Activated CD8-positive, alpha-beta memory T cell treated with anti-CD3 and anti-CD28 coated beads for 4 hours (primary cell): ENCODE data around the gene IDUA.
"Not testable (repeated sequence)": the region's sequence is repeated elsewhere in the genome, so short reads cannot be mapped to it uniquely, and the experiment has no call there.

Experiments used
- DNase-seq, 2 donors: peaks; one replicate each; pipeline ENCODE4 v3.0.0-alpha.2; 2020; ENCODE audit warnings: low read depth in 2 of 2

IDUA gene

GRCh38 chr4:1045595-1046201 lies 58.9 kb downstream of the IDUA start:
- no peak for DNase-seq

GRCh38 chr4:1046581-1047011 lies 59.8 kb downstream of the IDUA start:
- not testable (repeated sequence) for DNase-seq

DNA sequence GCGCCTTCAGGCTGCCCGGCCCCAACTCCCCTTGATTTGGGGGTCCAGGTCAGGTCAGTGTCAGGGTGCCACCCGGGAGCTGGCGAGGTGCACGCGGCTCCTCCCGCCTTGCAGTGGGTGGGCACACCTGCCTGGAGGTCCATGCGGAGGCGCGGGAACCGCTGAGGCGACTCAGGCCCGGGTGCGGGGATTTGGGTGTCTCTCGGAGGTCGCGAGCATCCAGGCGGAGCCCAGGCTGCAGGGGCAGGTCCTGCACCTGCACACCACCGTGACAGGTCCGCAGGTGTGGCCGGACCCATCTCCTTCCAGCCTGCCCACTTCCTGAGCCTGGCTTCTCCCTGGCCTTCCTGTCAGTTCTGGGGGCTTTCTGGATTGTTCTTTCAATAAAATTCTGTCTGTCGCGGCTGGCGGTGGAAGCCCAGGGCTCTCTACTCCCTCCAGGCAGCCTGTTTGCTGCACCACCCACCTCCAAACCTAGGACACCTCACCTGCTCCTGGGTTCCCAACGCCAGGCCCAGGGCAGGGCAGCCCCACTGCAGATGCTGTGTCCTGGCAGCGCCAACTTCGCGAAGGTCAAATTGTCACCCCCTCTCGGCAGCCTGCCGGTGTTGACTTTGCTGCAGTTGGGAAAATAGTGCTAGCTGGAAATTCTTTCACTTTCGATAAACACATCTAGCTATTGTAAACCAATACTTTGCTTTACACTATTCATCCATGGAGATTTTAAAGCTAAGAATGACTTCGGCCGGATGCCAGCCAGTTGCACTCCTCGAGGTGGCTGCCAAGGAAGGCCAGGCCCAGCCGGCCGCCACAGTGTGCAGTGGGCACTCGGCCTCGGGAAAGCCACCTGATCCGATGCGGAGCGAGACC lies 60.5 kb downstream of the IDUA start:
- DNase-seq = no peak

DNA sequence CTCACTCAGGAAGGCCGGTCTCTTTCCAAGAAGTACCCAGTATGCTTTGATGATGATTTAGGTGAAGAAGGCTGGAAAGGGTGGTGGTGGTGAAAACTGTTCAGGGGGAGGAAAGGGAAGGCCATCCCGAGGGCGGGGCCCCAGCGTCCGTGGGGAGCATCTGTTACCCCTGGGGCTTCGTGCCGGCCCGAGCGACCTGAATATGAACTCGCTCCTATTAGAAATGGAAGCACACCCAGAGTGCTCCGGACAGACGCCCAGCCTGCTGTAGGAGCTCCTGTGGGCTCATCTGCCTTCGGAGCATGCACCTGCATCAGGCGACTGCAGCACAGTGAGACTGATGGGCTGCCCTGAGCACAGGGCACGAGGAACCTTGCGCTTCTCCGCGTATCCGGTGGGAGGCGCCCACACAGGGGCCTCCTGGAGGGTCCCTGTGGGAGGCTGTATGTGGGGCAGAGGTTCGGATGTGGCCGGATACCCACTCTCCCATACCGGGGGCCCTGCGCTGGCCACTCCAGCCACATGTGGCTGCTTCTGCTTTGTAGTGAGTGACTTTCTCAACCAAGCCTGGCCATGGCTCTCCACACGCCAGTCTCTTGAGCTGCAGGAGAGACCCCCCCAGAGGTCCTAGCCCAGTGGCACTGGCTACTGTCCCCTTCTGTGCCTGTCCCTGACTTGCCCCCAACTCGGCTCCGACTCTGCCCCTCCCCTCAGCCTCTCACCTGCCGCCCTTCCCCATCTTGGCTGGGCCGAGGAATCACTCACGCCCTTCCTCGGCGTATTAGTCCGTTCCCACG lies 61.3 kb downstream of the IDUA start:
- DNase-seq = no peak

- no peak for DNase-seq
Measured at GRCh38 chr4:1048773-1049590, 62.1 kb downstream of the IDUA start.

DNA sequence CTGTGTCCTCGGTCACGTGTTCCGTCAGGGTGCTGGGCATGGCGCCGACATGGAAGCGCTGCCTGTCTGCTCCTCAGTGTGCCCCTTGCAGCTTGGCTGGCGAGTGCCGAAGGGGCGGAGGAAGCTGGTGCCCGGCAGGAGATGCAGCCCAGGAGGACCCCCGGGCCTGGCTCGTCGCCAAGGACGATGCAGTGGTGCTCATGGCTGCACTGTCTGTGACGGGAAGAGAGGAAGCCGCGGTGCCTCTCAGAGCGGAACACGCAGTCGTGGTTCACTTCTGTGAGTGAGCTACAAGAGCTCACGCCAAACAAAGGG lies 62.7 kb downstream of the IDUA start:
- no peak for DNase-seq

DNA sequence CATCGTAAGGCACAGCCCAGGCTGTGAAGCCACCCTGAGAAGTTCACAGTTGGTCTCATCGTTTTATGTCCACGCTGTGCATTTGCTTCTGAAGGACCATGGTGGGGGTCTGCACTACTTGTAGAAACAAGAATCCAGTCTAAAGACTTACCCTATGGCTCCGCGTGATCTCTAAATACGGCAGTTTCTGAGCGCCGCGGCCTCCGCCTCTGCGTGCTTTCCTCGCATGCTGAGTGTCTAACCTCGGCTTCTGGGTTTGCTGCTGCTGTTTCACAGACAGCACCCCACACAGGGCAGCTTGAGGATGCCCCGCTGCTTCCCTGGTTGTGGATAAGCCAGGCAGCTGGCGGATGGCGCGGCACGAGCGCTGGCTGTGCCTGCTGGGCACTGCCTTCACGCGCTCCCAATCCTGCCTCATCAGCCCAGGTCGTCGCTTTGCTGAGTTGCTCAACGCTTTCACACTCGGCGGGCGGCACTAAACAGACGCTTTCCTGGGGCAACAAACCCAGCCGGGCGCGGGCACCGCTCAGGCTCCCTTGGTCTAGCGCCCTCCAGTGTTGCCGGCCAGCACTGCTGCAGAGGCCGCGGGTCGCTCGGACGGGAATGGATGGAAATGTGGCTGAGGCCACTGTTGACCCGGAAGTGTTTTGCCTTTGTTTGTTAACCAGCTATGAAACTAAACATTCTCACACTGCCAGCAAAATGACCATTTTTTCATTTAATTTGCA lies 63.8 kb downstream of the IDUA start:
- no peak for DNase-seq

- DNase-seq = no peak
Measured at GRCh38 chr4:1051472-1051871, 64.6 kb downstream of the IDUA start.

GRCh38 chr4:1052231-1052671 lies 65.4 kb downstream of the IDUA start:
- DNase-seq = no peak

GRCh38 chr4:1053080-1053661 lies 66.3 kb downstream of the IDUA start:
- no peak for DNase-seq

DNA sequence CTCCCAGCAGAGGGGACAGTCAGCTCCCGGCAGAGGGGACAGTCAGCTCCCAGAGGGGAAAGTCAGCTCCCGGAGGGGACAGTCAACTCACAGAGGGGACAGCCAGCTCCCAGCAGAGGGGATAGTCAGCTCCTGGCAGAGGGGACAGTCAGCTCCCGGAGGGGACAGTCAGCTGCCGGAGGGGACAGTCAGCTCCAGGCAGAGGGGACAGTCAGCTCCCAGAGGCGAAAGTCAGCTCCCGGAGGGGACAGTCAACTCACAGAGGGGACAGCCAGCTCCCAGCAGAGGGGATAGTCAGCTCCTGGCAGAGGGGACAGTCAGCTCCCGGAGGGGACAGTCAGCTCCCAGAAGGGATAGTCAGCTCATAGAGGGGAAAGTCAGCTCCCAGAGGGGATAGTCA lies 67.0 kb downstream of the IDUA start:
- not testable (repeated sequence) for DNase-seq
